Muscle layer of duodenum (tissue), 2 donors: Measurements from ENCODE around the gene ECE2.
A peak's percentile ranks its signal among the peaks of the same experiment; 100 is the strongest.
"Not testable (repeated sequence)": the region's sequence is repeated elsewhere in the genome, so short reads cannot be mapped to it uniquely, and the experiment has no call there.

Source experiments
- H3K27ac ChIP-seq: one replicate; pipeline ENCODE4 v1.7.0; 2013; ENCODE audit warnings: mild to moderate bottlenecking, low read length
- H3K27me3 ChIP-seq: one replicate; pipeline ENCODE4 v1.7.0; 2013; ENCODE audit warnings: low read depth, mild to moderate bottlenecking, control low read depth, low read length
- H3K36me3 ChIP-seq, 2 donors: one replicate each; pipeline ENCODE4 v1.7.0; 2013; ENCODE audit warnings: low read length in 2 of 2, control low read depth in 1 of 2, mild to moderate bottlenecking in 1 of 2; ENCODE audit not compliant: insufficient read depth in 2 of 2, control insufficient read depth in 1 of 2
- H3K4me1 ChIP-seq, 2 donors: one replicate each; pipeline ENCODE4 v1.7.0; 2013; ENCODE audit warnings: low read length in 2 of 2, mild to moderate bottlenecking in 2 of 2, control low read depth in 1 of 2, moderate library complexity in 1 of 2; ENCODE audit not compliant: insufficient read depth in 2 of 2, control insufficient read depth in 1 of 2
- H3K4me3 ChIP-seq, 2 donors: one replicate each; pipeline ENCODE4 v1.7.0; 2013; ENCODE audit warnings: low read length in 2 of 2, low read depth in 1 of 2, mild to moderate bottlenecking in 1 of 2
- H3K9me3 ChIP-seq, 2 donors: one replicate each; pipeline ENCODE4 v1.7.0; 2013; ENCODE audit warnings: low read length in 2 of 2, control low read depth in 1 of 2, mild to moderate bottlenecking in 1 of 2; ENCODE audit not compliant: control insufficient read depth in 1 of 2
- donor health status: healthy.

Gene ECE2

GRCh38 chr3:184334470-184335158 lies 58.8 kb downstream of the ECE2 start:
- Histone ChIP-seq H3K36me3 (peaks cover 48 to 56% of the 10 kb centered on the region in 2 donors), H3K4me1 (peaks cover 9 to 34% of the 10 kb centered on the region in 2 donors), H3K27ac (peak overlapping the region; percentile 39), H3K9me3 (no peaks in the 10 kb centered on the region), H3K4me3 (no peak overlapping the region), H3K27me3 (no peaks in the 10 kb centered on the region)

DNA sequence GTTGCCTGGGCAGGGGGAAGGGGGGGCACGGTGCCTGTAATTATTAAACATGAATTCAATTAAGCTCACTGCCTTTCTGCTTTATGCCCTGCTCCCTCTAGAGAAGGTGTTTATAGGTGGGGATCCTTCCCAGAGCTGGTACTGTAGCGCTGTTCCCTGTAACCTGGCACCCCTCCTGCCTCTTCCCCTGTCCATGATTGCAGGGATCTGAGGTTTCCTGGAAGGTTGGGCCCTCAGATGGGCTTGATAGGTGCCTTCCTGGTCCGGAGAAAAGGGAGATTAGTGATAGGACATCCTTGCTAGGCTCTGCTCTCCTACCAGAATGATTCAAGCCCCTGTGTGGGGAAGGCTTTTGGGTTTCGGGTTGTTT lies 59.5 kb downstream of the ECE2 start:
- Histone ChIP-seq H3K4me1 (peaks cover 9 to 38% of the 10 kb centered on the region in 2 donors), H3K4me3 (peak overlapping the region; percentile 34 to 67)

DNA sequence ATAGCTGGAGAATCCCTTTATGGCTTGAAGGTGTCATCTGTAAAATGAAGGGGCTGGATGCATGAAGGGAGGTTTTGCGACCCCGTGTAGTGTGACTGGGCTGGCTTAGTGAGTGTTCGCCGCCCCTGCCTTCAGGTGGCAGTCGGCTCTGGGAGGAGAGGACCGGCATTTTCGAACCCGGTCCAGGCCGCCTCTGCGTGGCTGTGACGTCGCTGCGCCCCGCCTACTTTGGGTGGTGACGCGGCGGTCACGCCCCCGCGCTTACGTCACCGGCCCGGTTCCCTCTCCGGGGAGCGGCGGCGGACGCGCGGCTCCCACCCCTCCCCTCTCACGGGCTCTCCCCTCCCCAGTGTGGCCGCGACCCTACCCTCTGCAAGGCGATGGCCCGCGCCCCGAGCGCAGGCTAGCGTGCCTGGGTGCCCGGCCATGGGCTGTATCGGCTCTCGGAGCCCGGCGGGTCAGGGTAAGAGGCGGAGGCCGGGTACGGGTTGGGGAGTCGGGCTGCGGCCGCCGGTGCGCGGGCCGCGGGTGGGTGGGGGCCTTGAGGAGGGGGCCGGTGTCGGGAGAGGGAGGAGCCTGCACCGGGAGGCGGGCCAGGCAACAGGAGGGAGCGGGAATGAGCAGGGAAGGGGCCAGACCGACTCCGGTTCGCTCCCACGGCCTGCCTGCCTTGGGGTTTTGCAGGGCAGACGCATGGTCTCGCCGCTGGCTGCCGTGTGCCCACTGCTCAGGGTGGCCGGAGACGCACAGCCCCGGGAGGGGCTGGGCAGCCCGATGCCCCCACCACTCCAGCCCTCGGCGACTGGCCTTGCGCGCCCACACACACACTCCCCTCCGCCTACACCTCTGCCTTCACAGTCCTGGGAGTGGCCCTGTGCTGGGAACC lies 60.1 kb downstream of the ECE2 start:
- peak overlapping the region; percentile 67 to 87 for H3K4me3 ChIP-seq
- H3K4me1 ChIP-seq = peaks cover 9 to 38% of the 10 kb centered on the region in 2 donors
- H3K27me3 ChIP-seq = no peaks in the 10 kb centered on the region
- H3K9me3 ChIP-seq = no peaks in the 10 kb centered on the region
- H3K27ac ChIP-seq = peak overlapping the region; percentile 91
- H3K36me3 ChIP-seq = peaks cover 39 to 46% of the 10 kb centered on the region in 2 donors

More for the DNA sequence above, 59.5 kb downstream of the ECE2 start:
- Histone ChIP-seq H3K36me3 (peaks cover 41 to 50% of the 10 kb centered on the region in 2 donors), H3K27ac (peak overlapping the region; percentile 91), H3K27me3 (no peaks in the 10 kb centered on the region), H3K9me3 (no peaks in the 10 kb centered on the region)

DNA sequence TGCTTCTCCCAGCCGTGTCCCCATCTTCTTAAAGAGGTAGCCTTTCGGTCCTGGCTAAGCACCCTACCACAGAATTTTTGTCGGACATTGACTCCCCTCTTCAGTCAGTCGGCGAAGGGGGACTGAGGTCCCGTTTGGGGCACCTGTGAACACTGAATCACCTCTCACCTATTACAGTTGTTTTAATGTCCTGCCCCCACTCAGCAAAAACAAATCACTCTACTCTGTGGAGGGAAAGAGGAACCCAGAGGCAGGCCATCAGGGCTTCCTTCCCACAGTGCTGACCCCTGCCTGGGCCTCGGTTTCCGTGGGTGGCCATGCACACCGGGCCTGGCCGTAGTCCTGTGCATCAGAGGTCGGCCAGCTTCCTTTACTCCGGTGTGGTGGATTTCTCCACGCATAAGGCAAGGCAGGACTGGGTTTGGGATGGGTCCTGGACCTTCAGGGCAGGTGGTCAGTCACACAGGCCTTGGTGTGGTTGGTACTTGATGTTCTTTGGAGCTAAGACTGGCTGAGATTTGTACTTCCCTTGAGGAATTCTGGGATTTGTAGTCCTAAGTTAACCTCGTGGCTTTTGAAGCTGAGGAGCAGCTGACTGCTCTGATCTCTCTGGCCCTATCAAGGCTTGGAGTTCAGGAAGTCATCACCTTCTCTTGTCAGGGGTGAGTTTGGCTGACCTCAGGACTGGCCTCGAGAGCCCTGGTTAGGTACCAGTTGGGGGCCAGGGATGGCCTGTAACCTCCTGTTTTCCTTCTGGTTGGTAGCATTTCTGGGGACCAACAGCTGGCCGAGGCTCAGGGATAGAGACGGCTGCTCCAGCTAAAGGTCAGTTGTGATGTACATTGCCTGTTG lies 61.0 kb downstream of the ECE2 start:
- H3K4me1 ChIP-seq = peaks cover 9 to 38% of the 10 kb centered on the region in 2 donors
- peaks cover 34 to 43% of the 10 kb centered on the region in 2 donors for H3K36me3 ChIP-seq
- peak overlapping the region; percentile 67 to 87 for H3K4me3 ChIP-seq
- H3K27me3 ChIP-seq = no peaks in the 10 kb centered on the region
- H3K9me3 ChIP-seq = no peaks in the 10 kb centered on the region
- H3K27ac ChIP-seq = peak overlapping the region; percentile 90

DNA sequence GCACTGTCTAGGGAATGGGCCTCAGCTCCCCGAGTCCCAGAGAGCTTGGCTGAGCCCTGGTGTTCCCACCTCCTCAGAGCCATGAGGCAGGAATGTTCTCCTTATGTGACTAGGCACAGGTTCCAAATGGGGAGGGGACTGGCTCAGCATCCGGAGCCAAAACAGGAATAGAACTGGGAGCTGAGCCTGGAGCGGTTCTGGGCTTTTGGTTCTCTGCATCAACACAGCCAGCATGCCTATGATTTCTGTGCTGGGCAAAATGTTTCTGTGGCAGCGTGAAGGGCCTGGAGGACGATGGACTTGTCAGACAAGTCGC lies 61.5 kb downstream of the ECE2 start, which contains the start of gene FAM131A:
FAM131A (plus strand) TSS at position 202 of the 316 bp plus-strand sequence; CDS start at position 233, 31 bp downstream.
- Histone ChIP-seq H3K27me3 (no peaks in the 10 kb centered on the region), H3K9me3 (no peaks in the 10 kb centered on the region), H3K4me3 (peak within 1 kb of the TSS; percentile 67 to 87), H3K27ac (peak within 1 kb of the TSS; percentile 90), H3K4me1 (peaks cover 9 to 38% of the 10 kb centered on the region in 2 donors), H3K36me3 (peaks cover 29 to 42% of the 10 kb centered on the region in 2 donors)

DNA sequence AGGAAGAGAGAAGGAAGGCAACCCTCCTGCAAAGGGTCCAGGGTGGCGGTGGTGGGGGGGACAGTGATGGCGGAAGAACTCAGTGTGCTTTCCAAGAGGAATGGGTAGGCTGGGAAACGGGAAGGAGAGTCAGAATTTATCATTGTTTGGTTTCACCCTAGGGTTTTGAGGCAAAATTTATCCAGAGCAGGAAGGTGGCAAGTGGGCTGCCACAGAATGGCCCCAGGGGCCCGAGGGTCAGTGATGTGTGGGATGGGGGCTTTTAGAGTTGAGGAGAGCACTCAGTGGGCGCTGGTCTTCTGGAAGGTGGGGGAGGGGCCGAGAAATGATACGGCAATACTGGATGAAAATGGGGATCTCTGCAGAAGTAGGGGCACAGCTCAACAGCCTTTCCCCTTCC lies 62.2 kb downstream of the ECE2 start:
- Histone ChIP-seq H3K4me1 (peaks cover 9 to 38% of the 10 kb centered on the region in 2 donors), H3K36me3 (peaks cover 28 to 42% of the 10 kb centered on the region in 2 donors), H3K4me3 (peak overlapping the region; percentile 67 to 87), H3K27ac (peak overlapping the region; percentile 90), H3K9me3 (no peaks in the 10 kb centered on the region), H3K27me3 (no peaks in the 10 kb centered on the region)

DNA sequence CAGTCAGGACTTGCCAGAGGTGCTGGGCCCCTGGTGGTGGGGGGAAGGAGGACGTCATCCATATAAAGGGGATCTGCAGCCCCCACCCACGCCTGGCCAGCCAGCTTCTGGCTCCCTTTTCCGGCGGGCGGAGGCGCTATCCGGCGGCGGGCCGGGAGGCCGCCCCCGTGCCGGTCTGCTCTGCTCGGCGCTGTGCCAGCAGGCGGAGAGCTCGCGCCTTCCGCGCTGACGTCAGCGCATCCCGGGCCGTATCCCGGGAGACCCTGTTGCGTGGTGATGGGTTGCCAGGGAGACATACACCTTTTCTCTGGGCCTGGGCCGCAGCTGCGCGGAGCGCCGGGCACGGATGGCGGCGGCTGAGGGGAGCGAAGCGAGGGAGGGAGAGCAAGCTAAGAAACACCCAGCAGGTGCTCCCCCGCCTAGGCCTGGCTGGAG lies 62.7 kb downstream of the ECE2 start:
- H3K4me3 ChIP-seq = peak overlapping the region; percentile 67 to 87
- peaks cover 28 to 42% of the 10 kb centered on the region in 2 donors for H3K36me3 ChIP-seq
- H3K9me3 ChIP-seq = no peaks in the 10 kb centered on the region
- H3K27me3 ChIP-seq = no peaks in the 10 kb centered on the region
- peak overlapping the region; percentile 90 for H3K27ac ChIP-seq
- H3K4me1 ChIP-seq = peaks cover 9 to 38% of the 10 kb centered on the region in 2 donors

DNA sequence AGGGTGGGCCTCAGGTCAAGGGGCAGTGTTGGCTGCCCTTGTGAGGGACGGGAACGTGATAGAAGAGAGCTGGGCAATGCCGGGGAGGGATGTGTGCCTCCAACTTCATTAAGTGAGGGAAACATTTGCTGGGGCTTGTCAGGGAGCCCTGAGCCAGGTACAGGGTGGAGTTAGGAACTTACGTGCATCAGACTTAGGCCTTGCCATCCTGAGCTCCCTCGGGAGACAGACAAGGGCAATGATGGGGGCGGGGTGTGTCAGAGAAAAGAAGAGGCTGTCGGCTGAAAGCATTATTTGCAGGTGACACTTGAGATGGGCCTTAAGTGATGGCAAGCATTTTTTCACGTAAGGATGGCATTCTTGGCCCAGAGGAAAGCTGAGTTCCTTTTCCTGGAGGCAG lies 63.2 kb downstream of the ECE2 start:
- peak overlapping the region; percentile 67 to 87 for H3K4me3 ChIP-seq
- H3K27ac ChIP-seq = peak overlapping the region; percentile 90
- peaks cover 9 to 38% of the 10 kb centered on the region in 2 donors for H3K4me1 ChIP-seq
- peaks cover 25 to 42% of the 10 kb centered on the region in 2 donors for H3K36me3 ChIP-seq
- no peaks in the 10 kb centered on the region for H3K9me3 ChIP-seq
- no peaks in the 10 kb centered on the region for H3K27me3 ChIP-seq

DNA sequence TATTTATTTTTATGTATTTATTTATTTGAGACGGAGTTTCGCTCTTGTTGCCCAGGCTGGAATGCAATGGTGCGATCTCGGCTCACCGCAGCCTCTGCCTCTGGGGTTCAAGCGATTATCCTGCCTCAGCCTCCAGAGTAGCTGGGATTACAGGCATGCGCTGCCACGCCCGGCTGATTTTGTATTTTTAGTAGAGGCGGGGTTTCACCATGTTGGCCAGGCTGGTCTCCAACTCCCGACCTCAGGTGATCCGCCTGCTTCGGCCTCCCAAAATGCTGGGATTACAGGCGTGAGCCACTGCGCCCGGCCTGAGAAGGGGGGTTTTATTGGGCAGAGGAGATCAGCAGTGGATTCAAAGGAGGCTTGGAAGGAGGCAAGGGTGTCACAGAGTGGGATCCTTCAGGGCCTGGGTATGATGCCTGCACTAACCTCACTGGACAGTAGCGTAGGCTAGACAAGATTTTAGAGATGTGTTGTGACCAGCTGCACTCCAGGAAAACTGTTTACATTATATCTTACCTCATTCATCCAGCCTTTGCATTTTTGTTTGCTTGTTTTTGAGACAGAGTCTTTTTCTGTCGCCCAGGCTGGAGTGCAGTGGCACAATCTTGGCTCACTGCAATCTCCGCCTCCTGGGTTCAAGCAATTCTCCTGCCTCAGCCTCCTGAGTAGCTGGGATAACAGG lies 63.8 kb downstream of the ECE2 start:
- peaks cover 9 to 38% of the 10 kb centered on the region in 2 donors for H3K4me1 ChIP-seq
- H3K4me3 ChIP-seq, H3K9me3 ChIP-seq, H3K27ac ChIP-seq, H3K27me3 ChIP-seq: not testable (repeated sequence)
- peaks cover 20 to 41% of the 10 kb centered on the region in 2 donors for H3K36me3 ChIP-seq

- H3K36me3 ChIP-seq = peaks cover 21 to 36% of the 10 kb centered on the region in 2 donors
- peaks cover 10 to 35% of the 10 kb centered on the region in 2 donors for H3K4me1 ChIP-seq
- no peak overlapping the region for H3K4me3 ChIP-seq
- H3K27ac ChIP-seq = no peak overlapping the region
- H3K9me3 ChIP-seq = no peaks in the 10 kb centered on the region
- no peaks in the 10 kb centered on the region for H3K27me3 ChIP-seq
These were observed 66.1 kb downstream of the ECE2 start for GRCh38 chr3:184341925-184342324.
